Mesenteric fat pad (tissue), 1 donor: ENCODE measurements around the gene RFNG. TPM values are rescaled to one million over a fixed set of nuclear protein-coding genes. Genes with fewer than 3 reads are reported as not detected.

ENCODE experiments used
- DNase-seq: peaks from one replicate; pipeline ENCODE4 v3.0.0-alpha.2; 2020; ENCODE audit warnings: low spot score
- total RNA-seq: library from RNA; stranded (reverse); fragmentation: NEBNext Ultra II Directional; extraction: Animal tissue kit (Norgen Biotek cat#: 25700); gene quantifications from one replicate; pipeline ENCODE4 v1.2.1, GENCODE V29; 2021
- donor health status: DM: yes; HTN: yes; CAD: no.

Gene RFNG
- total RNA-seq, 1 donor from 2014 or later: 46.1 TPM

DNA sequence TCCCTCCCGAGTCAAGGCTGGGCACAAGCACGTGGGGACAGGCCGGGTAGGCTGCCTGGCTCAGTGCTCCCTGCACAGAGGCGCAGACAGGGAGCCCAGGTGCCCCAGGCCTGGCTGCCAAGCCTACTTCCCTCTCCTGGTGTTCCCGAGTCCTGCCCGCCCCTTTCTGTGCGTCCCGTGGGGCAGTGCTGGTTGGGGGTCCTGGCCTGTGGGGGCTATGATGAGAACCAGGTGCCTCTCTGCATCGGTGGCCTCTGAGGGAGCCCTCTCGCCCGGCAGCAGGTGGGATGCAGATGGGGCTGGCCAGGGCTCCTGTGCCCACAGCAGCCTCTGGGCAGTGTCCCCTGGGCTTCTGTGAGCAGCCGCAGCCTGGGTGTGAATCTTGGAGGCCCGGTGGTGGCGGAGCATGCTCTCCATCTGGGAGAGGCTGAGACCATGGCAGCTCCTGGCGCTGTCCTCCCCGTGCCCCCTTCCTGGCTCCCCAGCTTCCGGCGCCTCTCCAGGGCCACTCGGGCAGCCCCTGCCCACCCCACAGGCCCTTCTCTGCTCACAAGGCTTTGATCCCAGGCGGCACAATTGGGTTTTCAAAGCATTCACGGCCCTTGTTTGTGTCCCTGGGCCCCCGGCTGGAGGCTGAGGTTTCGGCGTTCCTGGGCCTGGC, 36.2 kb downstream of the RFNG start:
- no peak for DNase-seq

DNA sequence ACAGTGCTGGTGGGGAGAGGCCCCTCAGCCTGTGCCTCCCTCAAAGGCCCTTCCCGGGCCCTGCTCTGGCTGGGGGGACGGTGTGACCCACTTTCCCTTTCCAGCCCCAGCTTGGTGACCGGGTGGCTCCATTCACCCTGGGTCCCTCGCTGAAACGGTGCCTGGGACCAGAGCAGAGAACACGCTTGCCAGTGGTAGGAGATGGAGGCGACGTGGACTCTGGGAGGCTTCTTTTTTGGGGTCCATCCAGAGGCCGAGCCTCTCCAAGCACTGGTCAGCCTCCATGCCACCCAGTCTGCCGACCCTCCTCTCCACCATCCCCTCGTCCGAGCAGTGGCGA, 36.7 kb downstream of the RFNG start:
- DNase-seq: no peak

DNA sequence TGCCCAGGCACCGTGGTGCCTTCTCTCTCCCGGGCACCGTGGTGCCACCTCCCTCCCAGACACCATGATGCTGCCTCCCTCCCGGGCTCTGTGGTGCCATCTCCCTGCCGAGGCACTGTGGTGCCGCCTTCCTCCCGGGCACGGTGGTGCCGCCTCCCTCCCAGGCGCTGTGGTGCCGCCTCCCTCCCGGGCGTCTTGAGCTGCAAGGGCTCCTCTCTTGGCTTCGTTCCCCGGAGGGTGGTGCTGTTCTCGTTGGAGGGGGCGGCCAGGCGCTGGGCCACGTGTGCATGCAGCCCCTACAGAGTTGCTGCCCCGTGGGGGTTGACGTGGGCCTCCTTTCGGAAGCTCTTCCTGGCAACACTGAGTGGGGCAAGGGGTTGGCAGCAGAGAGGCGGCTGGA, 37.2 kb downstream of the RFNG start:
- no peak for DNase-seq

DNA sequence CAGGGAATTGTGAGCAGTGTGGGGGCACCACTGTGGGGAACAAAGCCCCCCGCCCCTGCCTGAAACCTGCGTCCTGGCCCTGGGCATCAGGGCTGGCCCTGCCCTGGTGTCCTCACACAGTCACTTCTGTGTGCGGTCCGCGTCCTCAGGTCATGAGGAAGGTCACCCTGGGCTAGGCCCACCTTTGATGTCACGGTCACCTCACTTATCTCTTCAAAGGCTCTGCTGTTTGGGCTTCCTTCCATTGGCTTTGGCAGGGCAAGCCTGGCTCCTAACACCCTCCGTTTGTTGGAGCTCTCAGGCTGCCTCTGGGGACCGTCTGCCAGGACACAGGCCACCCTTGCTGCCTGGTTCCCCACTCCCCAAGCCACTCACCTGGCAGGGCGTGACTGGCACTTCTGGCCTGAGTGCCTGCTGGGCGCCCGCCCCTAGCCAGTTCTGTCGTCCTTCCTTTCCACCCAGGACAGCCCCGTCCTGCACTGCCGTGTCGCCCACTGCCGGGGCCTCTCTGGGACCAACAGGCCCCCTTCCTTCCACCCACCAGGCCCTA, 37.8 kb downstream of the RFNG start:
- no peak for DNase-seq

DNA sequence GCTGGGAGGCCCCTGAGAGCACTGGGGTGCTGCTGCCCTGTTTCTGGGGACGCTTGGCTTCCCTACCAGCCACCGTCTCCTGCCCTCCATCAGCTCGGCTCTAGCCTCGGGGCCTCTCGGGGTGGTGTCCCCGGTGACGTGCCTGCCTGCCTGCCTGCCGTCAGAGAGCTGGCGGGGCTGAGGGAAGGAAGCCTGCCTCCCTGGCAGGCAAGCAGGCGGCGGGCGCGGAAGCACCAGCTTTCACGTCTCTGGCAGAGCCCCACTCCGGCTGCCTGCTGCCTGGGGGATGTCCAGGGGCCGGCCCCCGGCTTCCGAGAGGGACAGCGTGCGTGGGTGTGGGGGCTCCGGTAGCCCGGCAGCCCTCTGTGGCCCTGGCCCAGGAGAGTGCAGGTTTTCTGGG, 38.3 kb downstream of the RFNG start:
- DNase-seq: no peak

DNA sequence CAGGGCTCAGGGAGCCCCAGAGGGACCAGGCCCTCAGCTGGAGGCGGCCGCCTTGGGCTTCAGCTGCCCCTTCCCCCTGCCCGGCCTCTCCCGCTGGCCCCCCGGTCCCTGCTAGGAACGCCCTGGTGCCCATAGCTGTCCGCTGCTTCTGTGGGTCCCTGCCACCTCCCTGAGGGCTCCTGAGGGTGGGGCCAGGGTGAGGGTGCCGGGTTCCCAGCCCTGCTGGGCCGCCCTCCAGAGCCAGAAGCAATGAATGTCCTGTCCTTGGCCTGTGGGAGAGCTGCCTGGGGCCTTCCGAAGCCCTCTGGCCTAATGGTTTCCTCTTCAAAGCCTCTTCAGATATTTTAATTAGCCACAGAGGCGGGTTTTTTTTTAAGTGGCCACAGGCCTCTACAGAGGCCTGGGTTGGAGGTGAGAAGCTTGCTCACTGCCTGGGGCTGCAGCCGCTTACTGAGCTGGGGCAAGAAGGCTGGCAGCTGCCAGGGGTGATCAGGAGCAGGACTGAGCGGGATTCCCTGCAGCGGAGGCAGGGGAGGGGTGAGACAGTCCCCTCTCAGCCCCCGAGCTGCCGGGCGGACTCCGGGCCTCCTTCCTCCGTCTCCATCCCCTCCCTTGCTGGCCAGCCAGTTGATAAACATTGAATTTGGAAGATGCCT, 38.8 kb downstream of the RFNG start:
- no peak for DNase-seq

DNA sequence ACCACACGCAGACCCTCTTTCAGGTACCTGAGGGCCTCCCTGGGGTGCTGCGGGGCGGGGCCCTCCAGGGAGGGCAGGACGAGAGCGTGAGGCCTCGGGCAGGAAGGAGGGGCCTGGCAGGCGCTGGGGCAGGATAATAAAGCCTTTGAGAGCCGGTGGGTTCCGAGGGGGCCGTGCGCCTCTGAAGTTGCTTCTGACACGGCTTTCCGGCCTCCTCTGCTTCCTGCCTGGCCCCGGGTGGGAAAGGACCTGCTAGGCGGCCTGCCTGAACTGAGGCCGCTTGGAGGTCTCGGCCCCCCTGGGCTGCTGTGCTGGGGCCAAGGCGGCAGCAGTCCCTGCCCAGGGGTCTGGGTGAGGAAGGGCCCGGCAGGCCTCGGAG, 39.4 kb downstream of the RFNG start:
- no peak for DNase-seq

DNA sequence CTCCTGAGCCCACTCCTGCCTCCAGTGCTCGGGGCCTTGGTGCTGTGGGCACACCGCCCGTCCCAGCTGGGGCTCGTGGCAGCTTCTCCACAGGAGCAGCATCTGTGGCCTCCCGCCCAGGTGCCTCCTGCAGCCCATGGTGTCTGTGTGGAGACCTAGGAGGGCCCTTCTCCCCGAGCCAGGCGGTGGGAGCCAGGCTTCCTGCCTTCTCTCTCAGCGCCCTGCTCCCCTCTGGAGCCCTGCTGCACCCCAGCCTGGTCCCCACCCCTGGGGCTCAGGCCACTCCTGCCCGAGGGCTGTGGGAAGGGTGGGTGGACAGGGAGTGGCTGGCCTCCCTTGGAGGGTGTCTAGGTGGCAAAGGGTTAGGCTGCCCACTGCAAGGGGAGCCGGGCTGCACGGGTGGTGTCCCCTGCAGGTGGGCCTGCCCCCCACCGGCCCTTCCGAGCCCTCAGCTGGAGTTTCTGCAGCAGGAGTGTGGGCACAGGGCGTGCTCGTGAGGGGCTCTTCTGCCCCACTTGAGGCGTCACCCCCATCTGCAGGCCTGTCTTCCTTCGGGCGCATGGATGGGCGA, 39.9 kb downstream of the RFNG start:
- DNase-seq: no peak

DNA sequence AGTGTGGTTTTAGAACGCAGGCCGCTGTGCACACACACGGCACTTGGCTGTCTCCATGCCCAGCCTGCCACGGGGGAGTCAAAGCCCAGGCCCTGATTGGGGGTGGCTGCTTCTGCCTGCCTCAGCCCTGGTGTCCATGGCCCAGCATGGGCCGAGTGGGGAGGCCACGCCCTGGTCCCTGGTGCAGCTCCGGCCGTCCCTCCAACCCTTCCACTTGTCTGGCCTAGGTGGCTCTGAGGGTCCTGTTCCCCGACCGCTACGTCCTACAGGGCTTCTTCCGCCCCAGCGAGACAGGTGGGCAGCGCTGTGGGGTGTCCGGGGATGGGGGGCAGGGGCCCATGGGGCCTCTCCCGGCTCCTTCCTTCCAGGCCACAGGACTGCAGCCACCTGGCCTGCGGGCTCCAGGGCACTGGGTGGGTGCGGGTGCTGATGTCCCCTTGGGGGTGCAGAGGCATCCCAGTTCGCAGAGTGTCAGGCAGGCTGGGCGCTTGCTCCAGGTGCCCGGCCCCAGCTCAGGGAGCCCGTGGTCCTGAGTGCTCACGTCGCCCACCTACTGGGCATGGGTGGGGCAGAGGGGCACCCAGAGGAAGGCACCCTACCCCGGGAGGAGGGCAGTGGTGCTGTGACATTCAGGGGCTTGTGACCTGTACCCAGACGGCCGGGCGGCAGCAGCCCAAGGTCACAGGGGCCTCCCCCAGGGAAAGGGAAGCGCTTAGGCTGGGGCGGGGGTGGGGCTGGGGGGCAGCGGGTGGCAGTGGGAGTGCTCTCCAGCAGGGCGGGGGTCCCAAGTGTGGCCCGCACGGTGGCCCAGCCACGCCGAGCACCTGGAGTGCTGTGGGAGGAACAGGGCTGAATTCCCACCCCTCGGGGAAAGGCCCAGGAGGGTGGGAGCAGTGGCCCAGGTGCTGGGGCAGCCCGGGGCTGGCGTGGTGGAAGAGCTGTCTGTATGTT, 40.8 kb downstream of the RFNG start:
- DNase-seq: no peak

DNA sequence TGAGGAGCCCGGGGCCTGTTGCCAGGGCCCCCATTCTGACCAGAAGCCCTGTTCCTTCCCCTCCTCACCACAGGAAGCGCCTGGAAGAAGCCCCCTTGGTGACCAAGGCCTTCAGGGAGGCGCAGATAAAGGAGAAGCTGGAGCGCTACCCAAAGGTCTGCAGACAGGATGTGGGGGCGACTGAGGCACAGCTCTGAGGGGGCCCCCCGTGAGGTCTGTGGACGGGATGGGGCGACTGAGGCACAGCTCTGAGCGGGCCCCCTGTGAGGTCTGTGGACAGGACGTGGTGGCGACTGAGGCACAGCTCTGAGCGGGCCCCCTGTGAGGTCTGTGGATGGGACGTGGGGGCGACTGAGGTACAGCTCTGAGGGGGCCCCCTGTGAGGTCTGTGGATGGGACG, 42.2 kb downstream of the RFNG start:
- no peak for DNase-seq

DNA sequence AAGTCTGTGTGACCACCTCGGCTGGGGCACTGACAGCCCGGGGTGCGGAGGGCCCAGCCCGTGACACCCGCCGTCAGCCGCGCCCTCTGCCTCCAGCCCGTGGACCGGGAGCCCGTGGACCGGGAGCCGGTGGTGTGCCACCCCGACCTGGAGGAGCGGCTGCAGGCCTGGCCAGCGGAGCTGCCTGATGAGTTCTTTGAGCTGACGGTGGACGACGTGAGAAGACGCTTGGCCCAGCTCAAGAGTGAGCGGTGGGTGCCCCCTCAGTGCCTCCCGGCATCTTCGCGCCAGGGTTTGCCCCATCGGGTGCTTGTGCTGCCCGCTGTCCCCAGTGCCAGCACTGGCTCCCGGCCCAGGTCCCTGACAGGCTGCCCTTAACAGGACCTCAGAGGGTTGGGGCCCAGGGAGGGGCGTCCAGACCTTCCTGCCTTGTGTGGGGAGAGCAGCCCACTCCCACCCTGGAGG, 42.6 kb downstream of the RFNG start:
- no peak for DNase-seq

DNA sequence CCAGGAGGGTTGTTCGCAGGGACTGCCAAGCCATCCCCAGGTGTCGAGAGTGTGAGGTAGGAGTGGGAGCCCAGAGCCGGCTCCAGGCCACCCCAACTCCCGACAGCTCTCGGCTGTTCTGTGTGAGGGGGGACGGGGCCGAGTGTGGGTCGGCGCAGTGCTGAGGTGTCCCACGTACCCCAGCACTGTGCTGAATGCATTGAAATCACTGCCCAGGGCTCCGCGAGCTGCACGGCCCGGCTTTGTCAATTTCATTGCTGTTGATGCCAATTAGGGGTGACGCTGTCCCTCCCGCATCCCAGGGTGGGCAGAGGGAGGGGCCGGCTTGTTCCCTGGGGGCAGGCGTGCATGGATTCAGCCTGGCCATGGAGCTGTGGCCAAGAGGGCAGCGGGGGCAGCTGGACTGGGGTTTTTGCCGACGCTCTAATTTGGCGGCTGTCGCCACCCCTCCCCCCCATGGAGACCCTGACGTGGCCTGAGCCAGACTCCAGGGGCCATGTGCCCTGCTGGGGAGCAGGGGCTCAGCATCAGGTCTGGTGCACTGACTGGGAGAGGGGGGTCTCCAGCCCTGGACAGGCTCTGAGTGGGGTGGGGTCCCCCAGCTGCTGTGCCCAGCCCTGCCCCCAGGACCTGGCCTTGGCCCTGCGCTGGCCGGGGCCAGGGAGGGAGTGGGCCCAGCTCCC, 43.2 kb downstream of the RFNG start:
- DNase-seq: no peak

DNA sequence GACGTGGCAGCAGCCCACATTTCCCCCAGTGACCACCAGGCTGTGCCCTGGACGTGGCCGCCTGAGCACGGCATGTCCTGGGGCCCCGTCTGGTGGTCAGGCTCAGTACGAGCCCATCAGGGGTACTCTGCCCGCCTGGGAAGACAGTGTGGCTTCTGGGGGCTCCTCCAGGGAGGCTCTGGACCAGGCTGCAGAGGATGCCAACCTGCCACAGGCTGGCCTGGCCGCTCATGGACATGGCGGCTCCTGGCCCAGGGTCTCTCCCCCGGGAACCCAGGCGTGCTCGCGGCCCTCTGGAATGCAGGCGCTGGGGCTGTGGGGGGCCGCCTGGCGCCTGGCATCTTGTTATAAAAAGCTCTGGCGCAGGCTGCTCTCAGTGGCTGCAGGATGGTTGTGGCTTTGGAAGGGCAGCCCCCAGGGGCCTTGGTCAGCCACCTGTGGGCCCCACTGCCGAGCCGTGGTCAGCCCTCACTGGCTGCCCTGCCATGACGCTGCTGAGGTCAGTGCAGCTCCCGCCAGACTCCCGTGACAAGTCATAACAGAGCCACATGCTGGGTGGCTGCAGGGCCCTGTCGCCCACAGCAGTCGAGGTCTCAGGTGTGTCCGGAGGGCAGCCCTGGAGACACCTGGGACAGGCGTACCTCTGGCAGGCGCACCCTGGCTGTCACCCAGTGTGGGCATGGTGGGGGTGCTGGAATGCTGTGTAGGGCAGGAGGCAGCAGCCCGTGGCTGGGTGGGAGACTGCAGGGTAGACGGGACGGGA, 43.9 kb downstream of the RFNG start:
- DNase-seq: no peak

DNA sequence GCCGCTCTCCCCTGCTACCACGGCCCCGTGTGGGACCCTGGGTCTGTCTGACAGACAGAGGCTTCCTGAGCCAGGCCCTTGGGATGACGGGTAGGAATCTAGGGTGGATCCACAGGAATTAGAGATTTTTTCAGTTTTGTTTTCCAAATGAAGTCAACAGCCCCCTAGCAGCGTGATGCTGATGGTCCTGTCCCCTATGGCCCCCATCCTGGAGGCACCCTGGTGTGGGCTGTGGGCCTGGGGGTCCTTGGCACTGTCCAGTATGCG, 44.5 kb downstream of the RFNG start:
- no peak for DNase-seq

DNA sequence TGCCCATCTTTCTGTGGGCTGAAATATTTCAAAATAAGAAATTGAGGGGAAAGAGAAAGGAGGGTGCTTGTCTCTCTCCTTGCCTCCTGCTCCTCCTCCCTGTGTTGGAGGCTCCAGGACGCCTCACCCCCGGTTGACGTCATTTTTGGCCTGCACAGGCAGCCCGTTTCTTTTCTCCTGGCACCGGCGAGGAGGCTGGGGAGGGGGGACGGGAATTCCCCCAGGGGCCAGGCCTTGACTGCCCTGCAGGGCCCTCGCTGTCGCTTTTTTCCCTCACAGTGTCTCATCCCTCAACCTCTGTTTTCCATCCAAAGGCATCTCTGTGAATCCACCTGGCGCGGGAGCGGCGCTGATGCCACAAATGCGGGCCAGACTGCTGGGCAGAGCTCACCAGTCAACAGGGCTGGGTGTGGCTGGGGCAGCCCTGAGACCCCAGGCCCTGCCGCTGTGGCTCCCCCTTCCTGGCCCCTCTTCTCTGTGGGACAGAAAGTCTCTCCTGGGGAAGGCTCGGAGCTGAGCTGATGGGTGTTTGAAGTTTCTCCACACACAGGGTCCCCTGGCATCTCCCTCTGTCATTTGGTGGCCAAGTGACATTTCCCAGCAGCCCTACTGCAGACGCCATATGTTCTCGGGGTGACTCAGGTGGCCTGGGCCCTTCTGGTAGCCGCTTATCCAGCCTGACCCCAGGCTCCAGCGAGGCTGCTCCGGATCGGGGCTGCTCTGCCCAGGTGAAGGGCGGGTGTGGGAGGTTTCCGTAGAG, 45.0 kb downstream of the RFNG start:
- no peak for DNase-seq

DNA sequence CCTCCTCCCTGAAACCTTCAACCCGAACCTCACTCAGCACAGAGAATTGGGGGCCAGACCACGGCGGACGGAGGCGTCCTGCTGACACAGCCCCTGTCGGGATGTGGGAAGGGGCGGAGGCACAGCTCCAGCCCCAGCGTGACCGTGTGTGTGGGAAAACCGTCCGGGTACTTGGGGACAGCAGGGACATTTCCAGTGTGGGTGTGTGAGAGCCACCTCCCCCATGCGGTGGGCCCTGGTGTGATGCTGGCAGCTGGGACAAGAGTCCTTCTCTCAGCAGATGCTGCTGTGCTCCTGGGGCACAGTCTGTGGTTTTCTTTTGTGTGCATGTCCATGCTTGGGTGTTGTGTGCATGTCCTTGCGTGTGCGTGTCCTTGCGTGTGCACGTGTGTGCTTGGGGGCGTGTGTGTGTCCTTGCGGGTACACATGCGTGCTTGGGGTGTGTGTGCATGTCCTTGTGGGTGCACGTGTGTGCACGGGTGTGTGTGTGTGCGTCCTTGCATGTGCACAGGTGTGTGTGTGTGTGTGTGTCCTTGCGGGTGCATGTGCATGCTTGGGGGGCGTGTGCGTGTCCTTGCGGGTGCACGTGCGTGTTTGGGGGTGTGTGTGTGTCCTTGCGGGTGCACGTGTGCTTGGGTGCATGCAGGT, 45.8 kb downstream of the RFNG start:
- DNase-seq: no peak

DNA sequence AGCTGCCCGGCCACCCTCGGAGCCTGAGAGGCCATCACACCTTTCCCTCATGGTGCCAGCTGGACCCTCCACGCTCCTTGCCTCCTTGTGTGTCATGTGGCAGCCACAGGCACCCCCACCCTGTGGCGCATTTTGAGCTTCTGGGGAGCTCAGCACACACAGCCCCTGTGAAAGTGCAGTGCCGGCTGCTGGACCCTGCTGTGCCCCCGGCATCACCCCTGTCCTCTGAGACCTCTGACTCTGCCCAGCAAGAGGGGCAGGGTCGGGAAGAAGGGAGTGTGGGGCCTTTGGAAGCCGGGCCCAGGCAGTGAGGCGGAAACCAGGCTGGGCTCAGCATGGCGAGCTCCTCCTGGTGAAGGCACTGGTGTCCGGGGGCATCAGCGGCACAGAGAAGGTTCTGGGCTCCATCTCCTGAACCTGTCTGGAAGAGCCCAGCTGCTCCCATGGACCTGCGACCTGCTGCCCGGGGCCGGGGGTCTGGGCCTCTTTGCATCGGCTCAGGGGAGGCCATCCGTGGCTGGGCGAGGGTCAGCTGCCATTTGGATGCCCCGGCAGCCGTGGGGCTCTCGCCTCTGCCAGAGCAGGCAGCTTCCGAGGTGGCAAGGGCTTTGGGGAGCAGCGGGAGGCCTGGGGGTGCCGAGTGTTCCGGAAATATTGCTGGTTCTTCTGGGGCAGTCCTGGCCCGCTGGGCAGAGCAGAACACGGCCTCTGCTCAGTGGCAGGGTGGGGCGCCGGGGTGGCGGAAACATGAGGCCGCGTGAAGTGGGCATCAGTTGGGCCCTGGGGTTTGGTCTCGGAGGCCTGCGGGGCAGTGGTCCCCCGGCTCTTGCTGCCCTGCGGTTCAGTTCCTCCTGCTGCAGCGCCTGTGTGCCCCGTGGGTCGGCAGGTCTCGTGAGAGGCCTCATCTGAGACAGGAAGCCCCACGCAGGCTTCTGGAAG, 46.8 kb downstream of the RFNG start:
- no peak for DNase-seq
